K562 treated with DMSO at 1 percent for 24 hours (cell line): ENCODE results near the gene CFAP251. TPM values are rescaled to one million over a fixed set of nuclear protein-coding genes. Genes with fewer than 3 reads are reported as not detected.

Source experiments
- total RNA-seq: library from RNA; unstranded; fragments of 300-600 nt; gene quantifications from 2 replicates; pipeline ENCODE4 v1.2.3, GENCODE V29; 2022; ENCODE audit warnings: low read depth; ENCODE audit not compliant: insufficient read depth

CFAP251 gene, protein sequence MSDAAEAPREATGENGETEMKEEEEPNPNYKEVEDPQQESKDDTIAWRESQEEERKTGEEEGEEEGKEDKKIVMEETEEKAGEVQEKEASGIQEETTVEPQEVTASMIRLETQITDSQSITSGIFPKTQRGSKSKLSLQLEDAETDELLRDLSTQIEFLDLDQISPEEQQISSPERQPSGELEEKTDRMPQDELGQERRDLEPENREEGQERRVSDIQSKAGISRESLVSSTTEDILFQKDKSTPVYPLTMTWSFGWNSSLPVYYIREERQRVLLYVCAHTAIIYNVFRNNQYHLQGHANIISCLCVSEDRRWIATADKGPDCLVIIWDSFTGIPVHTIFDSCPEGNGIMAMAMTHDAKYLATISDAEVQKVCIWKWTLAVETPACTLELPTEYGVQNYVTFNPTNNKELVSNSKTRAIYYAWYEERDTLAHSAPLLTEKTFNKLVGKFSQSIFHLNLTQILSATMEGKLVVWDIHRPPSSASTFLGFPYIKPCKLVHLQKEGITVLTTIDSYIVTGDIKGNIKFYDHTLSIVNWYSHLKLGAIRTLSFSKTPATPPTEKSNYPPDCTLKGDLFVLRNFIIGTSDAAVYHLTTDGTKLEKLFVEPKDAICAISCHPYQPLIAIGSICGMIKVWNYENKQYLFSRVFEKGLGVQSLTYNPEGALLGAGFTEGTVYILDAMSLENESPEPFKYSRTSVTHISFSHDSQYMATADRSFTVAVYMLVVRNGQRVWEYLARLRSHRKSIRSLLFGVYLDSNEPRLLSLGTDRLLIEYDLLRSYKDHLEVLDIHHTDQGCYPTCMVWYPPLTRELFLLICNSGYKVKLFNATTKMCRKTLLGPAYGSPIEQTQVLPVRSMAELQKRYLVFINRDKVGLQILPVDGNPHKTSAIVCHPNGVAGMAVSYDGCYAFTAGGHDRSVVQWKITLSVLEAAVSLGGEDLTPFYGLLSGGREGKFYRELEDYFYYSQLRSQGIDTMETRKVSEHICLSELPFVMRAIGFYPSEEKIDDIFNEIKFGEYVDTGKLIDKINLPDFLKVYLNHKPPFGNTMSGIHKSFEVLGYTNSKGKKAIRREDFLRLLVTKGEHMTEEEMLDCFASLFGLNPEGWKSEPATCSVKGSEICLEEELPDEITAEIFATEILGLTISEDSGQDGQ
- 14.7 and 23.7 TPM in 2 replicates for total RNA-seq

DNA sequence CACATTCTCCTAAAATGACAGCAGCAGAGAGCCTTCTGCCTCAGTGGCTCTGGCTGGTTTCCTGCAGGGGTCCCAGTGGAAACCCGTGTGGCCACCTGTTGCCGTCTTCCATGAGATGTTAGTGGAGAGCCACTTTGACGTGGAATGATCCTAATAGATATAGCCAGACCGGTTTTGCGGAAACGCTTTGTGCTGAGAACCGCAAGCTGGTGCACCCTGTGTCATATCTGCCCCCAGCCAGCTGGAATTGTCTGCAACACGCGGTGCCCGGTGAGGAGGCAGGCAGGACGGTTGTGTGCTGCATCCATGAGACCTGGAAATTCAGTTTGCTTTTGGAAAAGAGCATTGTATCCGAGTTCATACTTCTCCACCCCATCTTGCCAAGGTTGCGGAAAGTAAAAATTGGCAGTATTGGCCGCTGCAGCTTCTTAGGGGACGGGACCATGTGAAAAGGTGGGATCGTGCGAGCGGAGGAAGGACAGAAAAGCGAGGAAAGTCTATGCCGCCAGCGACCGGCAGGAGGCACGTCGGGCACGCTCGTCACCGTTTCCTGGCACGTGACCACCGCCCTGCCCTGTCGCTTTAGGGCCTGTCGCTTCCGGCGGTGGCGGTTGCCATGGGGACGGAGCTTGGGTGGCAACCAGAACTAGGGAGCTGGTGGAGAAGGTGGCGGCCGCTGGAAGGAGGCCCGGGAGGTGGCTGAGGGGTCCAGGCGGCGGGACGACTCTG is at the start of gene CFAP251:
Gene CFAP251, plus strand, starts transcription at position 643 of the 729 bp plus-strand sequence. CDS start 2,714 bp downstream, outside the sequence.

DNA sequence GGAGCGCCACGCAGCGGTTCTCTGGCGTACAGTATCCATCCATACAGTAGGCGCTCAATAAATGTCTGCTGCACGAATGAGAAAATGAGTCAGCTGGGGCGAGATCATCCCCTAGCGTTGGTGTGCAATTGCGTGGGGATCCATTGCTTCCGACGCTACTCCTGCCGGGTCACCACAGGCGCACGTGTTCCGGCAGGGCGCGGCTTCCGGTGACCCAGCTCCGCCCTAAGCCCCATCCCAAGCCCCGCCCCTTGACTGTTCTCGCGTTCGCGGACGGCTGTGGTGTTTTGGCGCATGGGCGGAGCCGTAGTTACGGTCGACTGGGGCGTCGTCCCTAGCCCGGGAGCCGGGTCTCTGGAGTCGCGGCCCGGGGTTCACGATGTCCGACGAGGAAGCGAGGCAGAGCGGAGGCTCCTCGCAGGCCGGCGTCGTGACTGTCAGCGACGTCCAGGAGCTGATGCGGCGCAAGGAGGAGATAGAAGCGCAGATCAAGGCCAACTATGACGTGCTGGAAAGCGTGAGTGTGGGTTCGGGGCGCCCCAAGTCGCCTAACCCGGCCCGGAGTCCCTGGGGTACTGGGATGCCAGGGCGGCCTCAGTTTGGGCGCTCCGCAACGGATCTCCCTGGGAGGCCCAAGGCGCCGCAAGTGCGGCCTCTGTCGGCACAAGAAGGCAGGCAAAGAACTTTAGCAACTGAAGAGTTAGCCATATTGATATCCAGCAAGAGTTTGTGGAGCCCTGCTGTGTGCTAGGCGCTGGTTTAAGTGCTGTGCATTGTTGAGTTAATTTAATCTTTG is 29.7 kb upstream of the CFAP251 start, which contains the start of gene PSMD9:
Gene PSMD9, plus strand, starts transcription at position 313 of the 796 bp plus-strand sequence. Its CDS starts 67 bp downstream, at position 380.

DNA sequence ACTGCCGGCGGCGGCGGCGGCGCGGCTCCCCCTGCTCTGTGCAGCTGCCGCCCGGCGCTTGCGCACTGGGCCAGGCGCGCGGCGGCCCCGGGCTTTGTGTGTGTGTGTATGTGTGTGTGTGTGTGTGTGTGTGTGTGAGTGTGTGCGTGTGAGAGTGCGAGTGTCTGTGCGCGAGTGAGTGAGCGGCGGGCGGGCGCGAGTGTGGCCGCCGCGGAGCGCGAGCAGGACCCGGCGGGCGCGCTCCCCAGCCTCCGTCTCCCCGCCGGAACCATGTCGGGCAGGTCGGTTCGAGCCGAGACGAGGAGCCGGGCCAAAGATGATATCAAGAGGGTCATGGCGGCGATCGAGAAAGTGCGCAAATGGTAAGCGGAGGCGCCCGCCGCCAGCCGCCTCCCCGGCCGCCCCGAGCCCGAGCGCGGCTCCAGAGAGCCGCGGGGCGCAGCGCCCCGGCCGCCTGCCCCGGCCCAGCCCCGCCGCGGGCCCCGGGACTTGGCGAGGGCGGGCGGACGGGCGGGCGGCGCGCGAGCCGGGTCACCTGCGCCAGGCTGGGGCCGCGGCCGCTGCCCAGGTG is 103.5 kb downstream of the CFAP251 start, which contains the start of gene BCL7A:
Gene BCL7A, plus strand, starts transcription at position 63 of the 571 bp plus-strand sequence. Its CDS starts 208 bp downstream, at position 271.

Other genes with a start within 250 kb of the CFAP251 start
- 0.14 TPM in 1 of 2 replicates, not detected in the other for gene MORN3, start 248.9 kb upstream of the CFAP251 start, total RNA-seq
- gene TMEM120B, start 205.8 kb upstream of the CFAP251 start, total RNA-seq, result 11.1 and 16.2 TPM in 2 replicates
- 2.6 and 3.2 TPM in 2 replicates for gene RHOF, start 124.9 kb upstream of the CFAP251 start, total RNA-seq
- 9.5 and 10.2 TPM in 2 replicates for gene SETD1B, start 114.6 kb upstream of the CFAP251 start, total RNA-seq
- gene HPD, start 59.7 kb upstream of the CFAP251 start, total RNA-seq, result not detected in 2 replicates
- 116 and 149 TPM in 2 replicates for gene PSMD9, start 29.8 kb upstream of the CFAP251 start, total RNA-seq
- 22.3 and 24.8 TPM in 2 replicates for gene BCL7A, start 103.3 kb downstream of the CFAP251 start, total RNA-seq
- gene MLXIP, start 160.2 kb downstream of the CFAP251 start, total RNA-seq, result 36.3 and 36.7 TPM in 2 replicates